Left forelimb (tissue), 1 donor: Measurements from ENCODE around the gene USP2.
A peak's percentile ranks its signal among the peaks of the same experiment; 100 is the strongest.

ENCODE experiments used
- DNase-seq: peaks from one replicate; pipeline ENCODE4 v3.0.0-alpha.2; 2018; ENCODE audit warnings: low spot score

The USP2 gene

DNA sequence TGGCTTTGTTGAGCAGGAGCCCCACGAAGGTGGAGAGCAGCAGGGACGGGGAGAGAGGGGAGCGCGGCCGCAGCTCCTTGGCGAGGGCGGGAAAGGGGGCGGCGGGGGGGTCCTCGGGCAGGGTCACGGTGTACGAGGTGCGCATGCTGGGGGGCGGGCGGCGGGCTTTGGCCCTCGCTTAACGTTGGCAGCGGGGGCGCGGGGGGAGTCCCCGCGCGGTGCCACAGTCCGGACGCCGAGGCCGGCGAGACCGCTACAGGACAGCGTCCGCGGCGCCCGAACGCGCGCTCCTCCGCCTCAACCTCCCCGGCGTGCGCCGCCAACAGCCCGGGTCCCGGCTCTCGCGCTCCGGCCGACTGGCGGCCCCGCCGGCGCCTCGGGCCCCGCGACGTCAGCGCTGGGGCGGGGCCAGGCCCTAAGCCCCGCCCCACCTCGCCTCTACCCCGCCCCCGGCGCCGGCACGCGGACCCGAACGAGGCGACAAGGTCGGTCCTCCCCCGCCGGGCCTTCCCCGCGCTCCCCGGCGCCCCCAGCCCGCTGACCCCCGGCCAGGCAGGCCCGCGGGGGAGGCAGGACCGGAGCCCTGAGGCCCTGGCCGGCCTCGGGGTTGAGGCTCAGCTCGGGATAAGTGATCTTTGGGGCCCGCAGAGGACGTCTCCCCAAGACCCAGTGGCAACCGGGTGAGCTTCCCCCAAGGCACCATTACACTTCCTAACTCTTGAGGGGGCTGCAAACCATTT, 17.5 kb downstream of the USP2 start:
- DNase-seq: peak; percentile 73

DNA sequence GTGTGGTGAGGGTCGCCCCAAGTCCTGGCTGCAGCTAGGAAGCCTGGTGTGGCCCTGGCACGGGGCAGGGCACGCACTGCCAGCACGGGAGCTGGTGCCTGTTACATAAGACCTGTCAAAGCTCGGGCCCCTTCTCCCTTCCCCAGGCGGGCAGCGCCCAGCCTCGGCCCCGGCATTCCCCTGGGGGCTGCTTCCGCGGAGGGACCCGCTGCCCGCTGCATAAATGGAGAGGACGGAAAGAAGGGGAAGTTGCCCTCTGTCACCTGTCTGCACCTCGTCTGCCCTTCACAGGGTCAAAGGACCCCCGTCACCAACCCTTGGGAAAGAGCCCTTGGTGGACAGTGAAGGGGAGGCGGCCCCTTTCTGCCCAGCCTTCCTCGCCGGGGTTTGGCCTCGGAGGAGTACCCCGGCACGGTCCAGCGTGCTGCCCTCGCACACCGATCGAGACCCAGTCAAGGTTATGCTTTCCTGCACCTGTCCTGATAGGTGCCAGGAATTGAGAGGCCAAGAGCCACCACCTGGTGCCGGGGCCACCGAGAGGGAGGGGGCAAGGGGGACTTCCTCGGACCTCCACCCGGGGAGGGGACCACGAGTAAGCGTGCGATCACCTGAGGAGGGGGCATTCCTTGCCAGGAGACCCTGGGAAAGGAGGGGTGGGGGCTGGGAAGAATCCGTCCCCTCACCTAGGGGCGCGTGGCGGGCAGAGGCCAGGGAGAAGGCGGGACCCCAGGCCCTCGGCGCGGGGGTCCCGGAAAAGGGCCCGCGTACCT, 18.2 kb downstream of the USP2 start:
- no peak for DNase-seq

GRCh38 chr11:119362741-119363080, 18.8 kb downstream of the USP2 start:
- no peak for DNase-seq

DNA sequence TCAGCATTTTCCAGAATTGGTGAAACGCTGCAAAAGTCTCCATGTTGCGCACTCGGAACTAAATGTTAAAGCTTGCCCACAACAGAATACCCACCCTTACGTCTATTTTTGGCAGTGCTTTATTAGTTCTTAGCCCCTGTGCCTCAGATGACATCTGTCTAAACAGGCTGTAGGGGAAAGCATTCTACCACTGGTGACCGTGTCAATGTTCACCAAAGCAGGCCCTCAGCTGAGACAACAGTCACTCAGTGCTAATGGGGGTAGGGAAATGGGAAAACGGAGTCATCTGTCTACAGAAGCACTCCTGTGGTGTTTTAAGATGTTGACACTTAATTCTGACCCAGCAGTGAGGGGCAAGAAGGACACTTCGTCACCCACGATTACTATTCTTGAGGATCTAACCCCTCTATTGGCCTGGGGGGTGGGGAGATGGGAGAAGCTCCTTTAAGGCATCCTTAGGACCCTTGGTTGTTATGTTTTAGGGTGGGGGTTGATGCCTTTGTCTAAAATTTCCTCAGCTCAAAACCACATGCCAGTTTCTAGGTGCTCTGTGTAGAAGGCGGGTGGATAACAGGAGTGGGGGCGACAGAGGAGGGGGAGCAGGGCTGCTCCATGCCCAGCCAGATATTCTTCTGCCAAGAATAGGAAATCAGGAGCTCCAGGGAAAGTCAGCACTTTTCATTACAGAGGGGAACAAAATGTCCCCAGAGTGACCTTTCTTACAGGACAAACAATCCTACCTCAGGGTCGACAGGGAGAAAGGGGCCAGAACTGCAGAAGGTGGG, 19.4 kb downstream of the USP2 start:
- DNase-seq: no peak

GRCh38 chr11:119361056-119361787, 20.3 kb downstream of the USP2 start:
- DNase-seq: no peak

GRCh38 chr11:119359365-119360214, 21.9 kb downstream of the USP2 start:
- no peak for DNase-seq

GRCh38 chr11:119357074-119357473, 24.4 kb downstream of the USP2 start:
- DNase-seq: no peak

- DNase-seq: peak; percentile 90
Measured at GRCh38 chr11:119356349-119357031, 25.0 kb downstream of the USP2 start.

DNA sequence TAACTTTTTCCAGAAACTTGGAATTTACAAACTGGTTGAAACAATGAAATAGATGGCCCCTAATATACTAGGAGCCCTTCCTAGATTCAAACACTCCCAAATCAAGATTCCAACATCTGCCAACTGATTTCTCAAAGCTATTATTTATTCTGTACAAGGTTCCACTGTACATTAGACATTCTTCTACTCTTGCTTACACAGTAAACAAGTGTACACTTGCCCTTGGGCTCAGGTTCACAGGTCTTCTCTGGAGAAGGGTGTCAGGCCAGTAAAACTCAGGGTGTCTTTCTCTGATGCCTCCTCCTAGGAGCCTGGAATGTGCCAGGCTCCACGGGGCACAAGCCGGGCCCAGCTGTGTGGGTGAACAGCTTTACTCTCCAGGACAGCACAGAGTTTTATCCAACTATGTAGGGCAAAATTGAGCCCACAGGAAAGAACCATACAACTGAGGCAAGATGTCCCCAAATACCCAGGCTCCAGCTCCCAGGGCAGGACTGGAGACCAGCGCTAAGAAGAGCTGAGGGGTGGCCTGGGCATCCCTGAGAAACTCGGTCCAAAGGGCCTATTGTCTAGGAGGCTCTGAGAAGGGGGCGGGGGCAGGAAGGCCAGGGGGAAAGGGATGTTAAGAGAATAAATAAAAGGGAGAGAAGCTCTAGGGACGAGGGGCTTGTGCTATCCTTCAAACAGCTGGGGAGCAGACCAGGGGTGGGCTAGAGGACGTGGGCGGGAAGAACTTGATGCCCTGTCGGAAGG, 26.2 kb downstream of the USP2 start:
- no peak for DNase-seq

DNA sequence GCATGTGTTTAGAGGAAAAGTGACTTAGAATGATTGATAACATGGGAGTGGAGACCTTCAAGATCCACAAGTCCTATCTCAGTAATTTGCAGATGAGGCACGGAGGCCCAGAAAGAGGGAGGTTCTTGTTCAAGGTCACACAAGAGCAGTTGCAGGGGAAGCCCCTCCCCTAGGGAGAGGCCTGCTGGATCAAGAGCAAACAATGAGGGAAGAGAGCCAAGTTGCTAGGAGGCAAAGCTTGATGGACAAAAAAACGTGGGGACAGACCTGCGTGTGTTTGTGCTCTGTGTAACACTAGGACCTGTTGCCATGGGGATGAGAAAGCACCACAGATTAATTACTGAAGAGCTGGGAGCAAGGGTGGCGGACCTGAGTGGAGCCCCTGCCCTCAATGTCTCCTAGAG, 28.6 kb downstream of the USP2 start:
- DNase-seq: no peak

GRCh38 chr11:119351232-119351631, 30.3 kb downstream of the USP2 start:
- DNase-seq: no peak

- no peak for DNase-seq
Measured at GRCh38 chr11:119350302-119350701, 31.2 kb downstream of the USP2 start.

DNA sequence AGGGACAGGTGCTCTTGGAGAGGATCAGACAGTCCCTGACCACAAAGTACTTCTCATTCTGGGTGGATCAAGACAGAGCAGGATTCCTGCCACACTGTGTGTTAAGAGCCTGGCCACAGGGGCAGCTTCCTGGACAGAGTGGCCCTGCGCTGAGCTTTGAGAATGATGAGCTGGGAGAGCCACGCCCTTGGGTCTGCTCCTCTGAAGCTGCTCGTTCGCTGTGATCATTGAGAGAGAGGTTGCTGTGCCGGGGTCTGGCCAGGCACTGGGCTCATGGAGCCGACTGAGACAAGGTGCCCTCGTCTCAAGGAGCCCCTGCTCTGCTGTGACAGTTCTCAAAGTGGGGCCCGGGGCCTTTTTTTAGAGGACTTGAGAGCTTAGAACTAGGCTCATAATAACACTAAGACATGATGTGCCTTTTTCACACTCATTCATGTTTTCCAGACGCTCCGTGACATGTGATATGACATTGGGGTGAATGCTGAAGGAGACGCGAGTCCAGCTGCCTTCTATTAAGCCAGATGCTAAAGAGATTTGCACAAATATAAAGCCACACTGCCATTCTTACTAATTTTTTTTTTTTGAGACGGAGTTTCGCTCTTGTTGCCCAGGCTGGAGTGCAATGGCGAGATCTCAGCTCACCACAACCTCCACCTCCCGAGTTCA, 33.4 kb downstream of the USP2 start:
- DNase-seq: no peak

GRCh38 chr11:119347242-119347641, 34.2 kb downstream of the USP2 start:
- DNase-seq: no peak

GRCh38 chr11:119346605-119347004, 34.9 kb downstream of the USP2 start, which contains the start of gene MFRP:
Gene MFRP (minus strand): TSS chr11:119346705. CDS start chr11:119346513, 192 bp downstream.
- no peak for DNase-seq

- no peak for DNase-seq
Measured at GRCh38 chr11:119345685-119346084, 35.8 kb downstream of the USP2 start.

DNA sequence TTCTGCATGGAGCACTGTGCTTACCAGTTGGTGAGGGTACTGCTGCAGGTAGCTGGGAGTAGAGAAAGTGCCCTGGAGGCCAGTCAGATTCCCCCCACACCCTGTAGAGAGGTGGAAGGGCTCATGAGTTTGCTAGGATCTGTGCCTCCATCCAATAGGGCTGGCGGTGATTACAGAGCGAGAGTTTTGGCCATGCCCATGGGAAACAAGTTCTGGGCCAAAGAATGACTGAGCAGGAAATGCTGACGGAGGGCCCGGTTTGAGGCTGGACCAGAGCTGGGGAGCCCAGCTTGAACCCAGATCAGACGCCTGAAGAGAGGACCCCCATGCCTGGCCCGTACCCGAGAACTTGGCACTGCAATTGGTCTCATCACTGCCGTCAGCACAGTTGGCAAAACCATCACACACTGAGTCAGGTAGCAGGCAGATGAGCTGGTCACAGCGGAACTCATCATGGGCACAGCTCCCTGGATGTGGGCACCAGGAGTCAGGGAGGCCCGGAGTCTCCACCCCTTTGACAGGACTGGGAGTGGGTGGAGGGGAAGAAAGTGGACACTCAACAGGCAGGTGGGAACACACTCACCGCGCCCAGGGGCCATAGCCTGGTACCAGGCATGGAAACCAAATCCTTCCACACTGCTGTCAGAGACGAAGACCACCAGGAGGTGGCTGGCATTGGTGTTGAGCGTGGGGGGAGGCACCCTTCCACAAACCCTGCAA, 37.0 kb downstream of the USP2 start:
- no peak for DNase-seq

DNA sequence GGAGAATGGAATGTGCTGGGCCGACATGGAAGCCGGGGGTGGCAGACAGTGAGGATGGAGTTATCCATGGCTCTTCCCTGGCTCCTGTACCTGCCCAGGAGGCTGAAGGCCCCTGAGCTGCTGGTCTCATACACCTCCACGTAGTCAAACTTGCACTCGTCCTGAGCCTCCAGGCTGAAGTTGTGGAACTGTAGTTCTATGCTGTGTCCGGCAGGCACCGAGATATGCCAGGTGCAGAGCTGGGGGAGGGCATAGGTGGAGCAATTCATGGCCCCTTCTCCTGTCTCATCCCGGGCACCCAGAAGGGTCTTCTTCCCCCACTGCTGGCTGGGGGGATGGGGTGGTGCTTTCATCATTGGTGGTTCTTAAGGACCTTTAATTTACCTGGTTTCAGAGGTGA, 37.8 kb downstream of the USP2 start:
- DNase-seq: no peak
